C1 segment of cervical spinal cord (tissue), 14 donors: Measurements from ENCODE around the gene PDZD8.
"Not testable (repeated sequence)": the region's sequence is repeated elsewhere in the genome, so short reads cannot be mapped to it uniquely, and the experiment has no call there.

Experiments used
- DNase-seq, 14 donors: peaks; one replicate each; lab custom pipeline; 2025; lab: John Stamatoyannopoulos, UW

PDZD8 gene

DNA sequence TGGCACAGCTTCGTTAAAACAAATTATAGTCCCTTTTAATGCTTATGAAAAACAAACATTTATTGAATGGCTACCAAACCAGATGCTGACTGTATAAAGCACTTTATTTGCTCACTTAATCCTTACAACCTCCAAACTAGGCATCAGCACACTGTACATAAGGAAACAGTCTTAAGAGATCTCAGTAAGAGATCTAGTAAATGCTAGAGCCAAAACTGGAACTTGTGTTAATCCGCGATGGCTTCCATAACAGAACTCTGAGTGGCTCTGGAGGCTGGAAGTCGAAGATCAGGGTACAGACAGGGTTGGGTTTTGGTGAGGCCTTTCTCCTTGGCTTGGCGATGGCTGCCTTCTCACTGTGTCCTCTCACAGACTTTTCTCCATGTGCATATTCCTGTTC is 27.0 kb downstream of the PDZD8 start:
- no peak for DNase-seq

DNA sequence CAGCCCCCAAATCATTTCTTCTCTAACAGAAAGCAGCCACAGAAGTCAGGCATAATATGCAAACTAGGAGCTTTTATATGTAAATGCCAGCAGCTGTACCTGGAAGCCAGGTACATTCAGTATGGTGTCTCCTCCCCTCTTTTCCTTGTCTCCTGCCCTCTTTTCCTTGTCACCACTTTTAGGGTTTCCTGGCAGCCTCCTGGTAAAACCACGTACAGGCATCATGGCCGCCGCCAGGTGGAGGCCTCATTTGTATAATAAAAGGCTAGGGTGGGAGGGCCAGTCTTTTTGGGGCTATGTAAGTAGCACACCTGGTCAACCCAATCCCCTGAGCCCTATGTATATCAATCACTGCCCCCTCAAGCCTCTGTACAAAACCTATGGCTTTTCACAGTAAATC is 28.7 kb downstream of the PDZD8 start:
- DNase-seq, result no peak

DNA sequence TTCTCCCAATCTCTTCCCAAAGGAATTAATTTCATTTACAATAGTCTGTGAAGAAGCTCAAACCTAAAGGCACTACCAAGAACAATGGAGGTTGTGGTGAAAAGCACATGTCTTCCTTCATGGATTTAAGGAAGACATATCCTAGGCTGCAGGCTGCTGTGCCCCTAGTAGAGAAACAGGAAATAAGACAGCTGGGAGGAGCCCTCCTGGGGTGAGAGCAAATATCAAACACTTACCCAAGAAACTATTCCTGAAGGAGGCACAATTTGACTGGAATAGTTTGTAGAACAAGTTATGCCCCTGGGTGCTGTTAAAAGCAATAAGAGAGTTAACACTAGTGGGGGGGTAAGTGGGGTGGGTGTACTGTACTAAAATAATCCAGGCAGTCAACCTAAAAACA is 30.1 kb downstream of the PDZD8 start:
- DNase-seq, result no peak

DNA sequence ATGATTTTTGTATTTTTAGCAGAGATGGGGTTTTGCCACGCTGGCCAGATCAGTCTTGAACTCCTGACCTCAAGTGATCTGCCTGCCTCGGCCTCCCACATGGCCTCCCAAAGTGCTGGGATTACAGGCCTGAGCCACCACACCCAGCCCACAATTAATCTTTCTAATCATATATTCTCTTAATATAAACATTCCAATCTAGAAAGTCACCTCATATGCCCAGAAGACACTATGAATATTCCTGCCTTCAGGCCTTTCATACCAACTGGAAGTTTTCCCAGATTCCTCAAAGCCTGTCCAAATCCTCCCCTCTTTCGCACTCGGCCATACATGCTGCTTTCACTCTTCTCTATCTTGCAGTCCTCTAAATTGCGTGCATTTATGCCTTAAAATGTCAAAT is 32.6 kb downstream of the PDZD8 start:
- DNase-seq, result no peak

DNA sequence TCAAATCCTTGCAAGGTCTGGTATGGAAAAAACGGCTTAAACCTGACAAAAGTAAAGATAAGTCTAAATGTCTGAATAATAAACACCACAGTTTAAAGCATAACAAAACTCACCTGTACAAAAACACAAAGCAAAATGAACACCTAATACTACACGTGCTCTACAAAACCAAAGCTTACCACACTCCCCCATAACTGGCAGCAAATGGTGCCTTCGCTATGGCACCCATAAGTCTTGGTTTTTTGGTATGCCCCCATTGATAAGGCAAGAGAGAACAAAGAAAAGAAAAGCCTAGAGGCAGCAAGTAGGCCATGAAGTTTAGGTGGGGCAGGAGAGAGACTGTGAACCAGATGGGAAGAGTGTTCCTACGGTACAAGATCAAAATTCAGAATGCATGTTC is 34.2 kb downstream of the PDZD8 start:
- no peak for DNase-seq

DNA sequence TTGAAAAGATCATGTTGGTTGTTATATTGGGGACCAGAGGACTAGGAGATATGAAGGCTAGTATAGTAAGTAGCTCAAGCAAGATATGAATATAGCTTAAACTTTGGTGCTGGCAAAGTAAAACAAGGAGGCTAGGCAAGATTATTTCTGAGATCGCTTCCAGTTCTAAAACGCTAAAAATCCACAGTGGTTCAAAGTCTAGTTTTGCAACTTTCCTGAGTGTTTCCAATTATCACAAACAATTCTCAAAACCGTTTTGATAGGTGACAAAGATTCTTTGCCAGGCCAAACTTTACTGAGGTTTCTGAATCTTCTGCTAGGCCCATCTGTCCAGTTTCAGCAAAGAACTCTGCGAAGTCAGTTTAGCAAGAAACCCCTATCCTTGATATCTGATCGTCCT is 35.3 kb downstream of the PDZD8 start:
- no peak for DNase-seq

DNA sequence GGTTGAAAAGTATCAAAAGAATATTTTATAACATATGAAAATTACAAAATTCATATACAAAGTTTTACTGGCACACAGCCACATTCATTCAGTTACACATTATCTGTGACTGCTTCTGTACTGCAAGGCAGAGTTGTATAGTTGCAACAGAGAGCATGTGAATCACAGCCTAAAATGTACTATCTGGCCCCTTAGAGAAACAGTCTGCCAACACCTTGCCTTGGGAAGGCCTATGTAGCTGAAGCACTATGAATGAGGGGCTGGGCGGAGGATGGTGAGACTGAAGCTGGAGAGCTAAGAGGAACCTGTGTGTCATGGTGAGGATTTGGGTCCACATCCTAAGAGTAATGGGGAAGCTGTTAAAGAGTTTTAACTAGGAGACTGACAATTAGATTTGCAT is 35.7 kb downstream of the PDZD8 start:
- DNase-seq, result no peak

DNA sequence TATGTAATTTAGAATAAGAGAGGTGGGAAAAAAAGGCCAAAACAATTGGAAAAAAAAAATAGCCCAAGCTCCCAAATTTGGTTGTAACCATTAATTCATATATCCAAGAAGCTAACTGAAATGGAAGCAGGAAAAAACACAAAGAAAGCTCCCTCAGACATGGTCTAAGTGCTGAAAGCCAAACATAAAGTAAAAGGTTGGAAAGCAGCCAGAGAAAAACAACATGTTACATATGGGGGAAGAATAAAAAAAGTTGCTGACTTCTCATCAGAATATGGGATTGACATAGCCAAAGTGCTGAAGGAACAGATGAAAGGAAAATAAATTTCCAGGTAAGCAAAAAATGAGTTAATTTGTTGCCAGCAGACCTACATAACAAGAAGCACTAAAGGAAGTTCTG is 40.3 kb downstream of the PDZD8 start:
- no peak for DNase-seq

DNA sequence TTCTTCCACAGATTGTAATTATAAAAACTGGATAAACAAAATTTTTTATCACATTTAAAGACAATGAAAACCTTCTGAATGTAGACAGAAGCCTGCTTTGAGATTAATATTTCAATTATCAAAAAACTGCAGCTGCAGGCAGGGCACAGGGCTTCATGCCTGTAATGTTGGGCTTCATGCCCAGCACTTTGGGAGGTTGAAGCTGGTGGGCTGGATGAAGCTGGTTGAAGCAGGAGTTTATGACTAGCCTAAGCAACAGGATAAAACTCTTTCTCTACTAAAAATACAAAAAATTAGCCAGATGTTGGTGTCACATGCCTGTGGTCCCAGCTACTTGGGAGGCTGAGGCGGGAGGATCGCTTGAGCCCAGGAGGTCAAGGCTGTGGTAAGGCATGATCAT is 41.2 kb downstream of the PDZD8 start:
- DNase-seq, result no peak

DNA sequence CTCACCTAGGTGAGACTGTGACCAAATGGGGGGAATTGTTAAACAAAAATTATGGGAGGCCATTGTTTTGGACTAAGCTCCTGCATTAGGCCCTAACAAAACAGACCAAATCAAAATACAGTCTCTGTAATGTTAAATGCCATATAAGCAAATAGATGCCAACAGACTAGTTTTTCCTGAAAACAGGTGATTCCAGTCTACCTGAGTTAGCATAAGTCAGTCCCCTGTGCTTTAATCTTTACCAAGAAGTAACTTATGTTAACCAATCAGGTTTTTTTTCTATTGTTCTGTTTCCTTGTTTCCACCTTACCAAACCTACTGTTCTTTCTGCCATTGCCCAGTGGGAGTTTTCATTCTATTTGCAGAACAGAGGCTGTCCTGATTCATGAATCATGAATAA is 48.0 kb downstream of the PDZD8 start:
- no peak for DNase-seq

DNA sequence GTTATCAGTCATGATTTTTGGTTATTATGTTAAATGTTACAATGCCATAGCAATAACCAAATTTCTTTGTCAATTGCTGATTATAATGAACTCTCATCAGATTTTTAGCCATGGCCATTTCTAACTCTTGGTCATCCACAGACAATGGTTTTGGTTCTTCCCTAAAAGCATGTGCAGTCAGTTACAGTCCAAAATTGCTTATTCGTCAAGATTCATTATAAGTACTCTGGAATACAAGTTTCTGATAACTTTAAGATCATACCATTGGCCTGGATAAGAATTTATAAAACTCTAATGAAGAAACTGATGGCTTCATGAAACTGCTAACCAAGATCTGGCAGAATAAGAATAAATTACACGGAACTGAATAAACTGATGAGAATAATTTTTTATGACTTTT is 50.9 kb downstream of the PDZD8 start:
- DNase-seq, result no peak

DNA sequence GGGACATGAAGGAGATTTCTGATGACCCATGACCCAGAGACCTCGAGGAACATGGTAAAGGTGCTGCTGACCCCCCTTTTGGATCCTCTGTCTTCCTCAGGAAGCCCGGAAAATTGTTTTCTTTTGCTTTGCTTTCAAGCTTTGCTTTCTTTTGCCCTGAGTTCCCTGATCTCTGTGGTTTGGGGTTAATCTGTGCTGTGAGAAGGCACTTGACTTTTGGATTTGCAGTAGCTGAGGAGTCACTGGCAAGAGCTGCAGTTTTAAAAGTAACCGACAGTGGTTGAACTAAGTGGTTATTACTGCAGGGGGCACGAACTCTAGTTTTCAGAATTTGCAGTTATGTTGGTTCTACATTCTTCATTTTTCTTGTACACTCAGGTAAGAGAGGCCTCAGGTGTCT is 53.0 kb downstream of the PDZD8 start:
- no peak for DNase-seq

DNA sequence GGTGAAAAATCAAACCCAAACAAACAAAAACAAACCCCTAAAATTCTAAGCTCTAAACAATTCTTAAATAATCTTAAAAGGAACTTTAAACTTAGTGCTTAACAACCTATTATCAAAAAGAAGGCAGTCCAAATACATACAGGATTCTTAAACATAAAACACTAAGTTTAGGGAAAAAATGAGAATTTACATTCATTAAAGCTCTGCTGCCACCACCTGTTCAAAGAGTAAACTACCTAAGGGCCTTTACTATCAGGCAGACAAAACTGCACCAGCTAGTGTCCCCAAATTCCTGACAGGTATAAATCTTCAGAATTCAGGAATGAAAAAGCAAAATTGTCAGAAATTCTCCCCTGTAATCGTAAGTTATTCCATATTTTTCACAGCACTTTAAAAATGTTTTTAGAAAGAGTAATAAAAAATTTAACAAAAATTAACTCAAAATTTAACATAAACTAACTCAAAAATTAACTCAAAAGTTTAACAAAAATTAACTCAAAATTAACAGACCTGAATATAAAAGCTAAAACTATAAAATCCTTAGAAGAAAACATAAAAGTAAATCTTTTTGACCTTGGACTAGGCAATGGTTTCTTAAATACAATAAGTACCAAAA is 55.1 kb downstream of the PDZD8 start:
- DNase-seq, result no peak

DNA sequence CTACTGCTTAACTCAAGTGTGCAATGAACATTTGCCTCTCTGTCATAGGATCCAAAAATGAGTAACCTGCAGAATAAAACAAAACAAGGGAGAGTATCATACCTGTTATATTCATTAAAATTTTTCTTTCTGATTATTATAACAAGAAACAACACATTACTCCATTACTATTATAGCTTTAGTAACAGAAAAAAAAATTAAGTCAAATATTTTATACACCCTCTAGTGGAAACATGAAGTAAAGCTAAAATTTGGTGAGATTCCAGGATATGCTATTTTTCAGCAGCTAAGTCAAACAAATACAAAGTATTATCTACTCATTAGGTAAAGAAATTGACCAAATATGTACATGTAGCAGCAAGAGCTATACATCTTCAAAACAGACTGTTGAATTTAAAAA is 56.3 kb downstream of the PDZD8 start:
- DNase-seq, result no peak

DNA sequence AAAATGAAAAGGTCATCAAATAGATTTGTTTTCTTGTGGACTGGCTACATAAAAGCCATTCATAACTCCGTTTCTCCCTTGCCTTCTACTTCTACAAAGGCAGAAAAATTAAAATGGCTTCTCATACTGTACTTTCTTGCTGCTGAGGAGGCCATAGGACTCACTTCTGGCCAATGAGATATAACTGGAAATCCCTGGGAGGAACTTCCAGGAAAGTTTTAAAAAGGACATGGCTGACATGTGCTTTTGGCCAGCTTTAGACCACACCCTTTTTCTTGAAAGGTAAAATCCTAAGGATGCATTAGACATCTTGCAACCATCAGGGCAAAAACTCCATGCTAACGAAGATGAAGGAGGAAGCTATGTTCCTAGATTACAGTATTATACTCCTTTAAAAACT is 58.5 kb downstream of the PDZD8 start:
- no peak for DNase-seq

DNA sequence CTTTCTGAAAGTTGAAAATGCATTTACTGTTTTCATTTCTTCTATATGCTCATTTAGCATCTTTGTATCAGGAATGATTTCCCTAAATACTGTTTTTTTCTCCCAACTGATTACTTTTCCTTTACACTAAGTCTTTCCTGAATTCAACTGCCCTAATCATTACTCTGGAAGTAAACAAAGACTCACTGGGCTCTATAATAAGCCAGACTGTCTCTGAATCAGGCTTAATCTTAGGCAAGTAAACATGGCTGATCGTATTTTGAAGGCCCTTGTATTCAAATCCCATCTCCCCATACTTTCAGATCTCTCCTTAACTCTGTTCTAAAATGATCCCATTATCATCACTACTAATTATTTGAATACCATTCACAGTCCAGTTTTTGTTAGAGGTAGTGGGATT is 61.6 kb downstream of the PDZD8 start:
- DNase-seq, result no peak

DNA sequence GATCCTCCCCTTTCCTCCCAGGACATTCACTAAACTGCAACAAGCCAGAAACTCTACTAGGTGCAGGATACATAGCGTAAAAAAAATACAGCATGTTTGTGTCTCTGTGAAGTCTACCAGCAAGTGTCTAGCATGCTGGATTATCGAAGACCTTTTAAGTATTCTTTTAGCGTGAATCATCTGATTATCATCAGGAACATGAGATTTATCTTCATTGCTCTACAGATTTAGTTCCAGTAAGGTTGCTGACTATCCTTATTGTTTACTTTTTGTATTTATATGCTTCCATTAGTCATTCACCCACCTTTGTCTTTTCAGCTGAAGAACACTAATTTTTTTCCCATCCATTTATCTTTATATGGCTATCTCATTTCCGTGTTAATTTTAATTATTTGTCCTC is 62.8 kb downstream of the PDZD8 start:
- DNase-seq, result no peak

DNA sequence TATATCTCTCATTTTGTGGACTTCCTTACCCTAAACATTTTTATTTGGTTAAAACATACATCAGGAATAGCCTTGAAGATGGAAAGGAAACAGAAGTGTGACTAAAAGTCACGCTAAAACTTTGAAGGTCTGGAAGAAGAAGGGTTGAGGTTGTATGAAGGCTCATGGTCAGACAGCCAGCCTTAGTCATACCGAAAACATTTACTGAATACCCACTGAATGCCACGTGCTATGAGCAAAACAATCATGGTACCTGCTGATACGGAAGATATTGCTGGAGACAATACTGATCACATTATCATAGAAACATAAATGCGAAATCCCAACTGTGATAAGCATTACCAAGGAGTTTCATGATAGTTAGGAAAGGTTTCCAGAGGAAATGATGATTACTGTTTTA is 64.0 kb downstream of the PDZD8 start:
- no peak for DNase-seq

DNA sequence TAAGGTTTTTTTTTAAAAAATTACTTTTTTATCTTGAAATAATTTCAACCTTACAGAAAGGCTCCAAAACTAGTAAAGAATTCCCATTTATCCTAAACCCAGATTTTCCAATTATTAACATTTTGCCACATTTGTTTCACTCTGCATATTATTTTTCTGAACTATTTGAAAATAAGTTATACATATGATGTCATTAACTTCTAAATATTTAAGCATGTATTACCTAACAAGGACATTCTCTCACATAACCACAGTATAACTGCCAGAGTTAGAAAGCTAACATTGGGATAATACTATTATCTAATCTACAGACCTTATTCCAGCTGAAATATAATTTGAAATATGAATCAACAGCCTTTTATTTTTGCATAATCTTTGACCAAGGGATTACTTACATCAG is 68.6 kb downstream of the PDZD8 start:
- no peak for DNase-seq

DNA sequence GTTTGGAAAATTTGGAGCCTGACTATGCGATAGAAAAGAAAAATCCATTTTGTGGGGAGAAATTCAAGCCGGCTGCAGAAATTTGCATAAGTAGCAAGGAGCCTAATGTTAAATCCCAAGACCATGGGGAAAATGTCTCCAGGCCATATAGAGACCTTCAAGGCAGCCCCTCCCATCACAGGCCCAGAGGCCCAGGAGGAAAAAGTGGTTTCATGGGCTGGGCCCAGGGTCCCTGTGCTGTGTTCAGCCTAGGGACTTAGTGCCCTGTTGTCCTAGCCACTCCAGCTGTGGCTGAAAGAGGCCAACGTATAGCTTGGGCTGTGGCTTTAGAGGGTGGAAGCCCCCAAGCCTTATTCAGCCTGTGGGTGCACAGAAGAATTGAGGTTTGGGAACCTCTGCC is 71.8 kb downstream of the PDZD8 start:
- not testable (repeated sequence) for DNase-seq

DNA sequence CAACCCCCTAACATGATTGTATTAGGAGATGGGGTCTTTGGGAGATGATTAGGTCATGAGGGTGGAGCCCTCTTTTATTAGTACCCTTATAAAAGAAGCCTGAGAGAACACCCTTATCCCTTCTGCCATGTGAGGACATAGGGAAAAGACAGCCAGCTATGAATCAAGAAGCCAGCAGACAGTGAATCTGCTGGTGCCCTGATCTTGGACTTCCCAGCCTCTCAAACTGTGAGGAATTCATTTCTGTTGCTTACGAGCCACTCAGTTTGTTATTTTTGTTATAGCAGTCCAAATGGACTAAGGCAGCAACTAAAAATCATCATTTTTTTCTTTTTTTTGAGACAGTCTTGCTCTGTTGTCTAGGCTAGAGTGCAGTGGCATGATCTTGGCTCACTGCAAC is 74.6 kb downstream of the PDZD8 start:
- DNase-seq, result no peak

DNA sequence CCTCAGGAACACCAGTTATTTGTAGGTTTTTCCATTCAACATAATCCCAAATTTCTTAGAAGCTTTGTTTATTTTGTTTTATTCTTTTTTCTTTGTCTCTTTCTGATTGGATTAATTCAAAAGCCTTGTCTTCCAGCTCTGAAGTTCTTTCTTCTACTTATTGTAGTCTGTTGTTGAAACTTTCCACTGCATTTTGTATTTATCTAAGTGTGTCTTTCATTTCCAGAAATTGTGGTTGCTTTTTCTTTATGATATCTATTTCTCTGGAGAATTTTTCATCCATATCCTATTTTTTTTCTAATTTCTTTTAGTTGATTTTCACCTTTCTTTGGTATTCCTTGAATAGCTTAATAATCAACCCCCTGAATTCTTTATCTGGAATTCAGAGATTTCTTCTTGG is 75.8 kb downstream of the PDZD8 start:
- no peak for DNase-seq

DNA sequence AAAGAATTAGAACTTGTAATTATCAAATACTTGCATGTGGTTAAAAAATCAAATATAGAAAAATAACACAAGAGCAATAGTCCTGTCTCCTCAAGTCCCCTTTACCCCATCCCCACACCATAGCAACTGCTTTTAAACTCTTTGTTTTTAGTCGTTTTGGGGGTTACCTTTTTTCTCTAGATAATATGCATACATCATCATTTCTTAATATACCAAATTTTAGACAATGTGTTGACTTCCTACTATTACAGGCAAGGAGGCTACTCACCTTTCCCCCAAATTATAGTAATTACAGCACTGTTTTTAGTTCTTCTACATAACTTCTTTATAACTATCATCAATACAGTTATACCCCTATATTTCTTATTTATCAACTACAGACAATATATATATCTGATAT is 77.0 kb downstream of the PDZD8 start:
- no peak for DNase-seq

DNA sequence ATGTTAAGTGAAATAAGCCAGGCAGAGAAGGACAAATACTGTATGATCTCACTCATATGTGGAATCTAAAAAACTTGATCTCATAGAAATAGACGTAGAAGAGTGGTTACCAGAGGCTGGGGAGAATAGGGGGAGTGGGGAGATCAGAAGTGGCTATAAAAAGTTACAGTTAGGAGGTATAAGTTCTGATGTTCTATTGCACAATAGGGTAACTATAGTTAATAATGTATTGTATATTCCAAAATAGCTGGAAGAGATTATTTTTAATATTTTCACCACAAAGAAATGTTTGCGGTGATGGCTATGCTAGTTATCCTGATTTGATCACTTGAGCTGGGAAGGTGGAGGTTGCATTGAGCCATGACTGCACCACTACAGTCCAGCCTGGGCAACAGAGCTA is 80.5 kb downstream of the PDZD8 start:
- DNase-seq, result no peak
